ENCODE measurements around the gene DDX31.

Gene DDX31

DNA sequence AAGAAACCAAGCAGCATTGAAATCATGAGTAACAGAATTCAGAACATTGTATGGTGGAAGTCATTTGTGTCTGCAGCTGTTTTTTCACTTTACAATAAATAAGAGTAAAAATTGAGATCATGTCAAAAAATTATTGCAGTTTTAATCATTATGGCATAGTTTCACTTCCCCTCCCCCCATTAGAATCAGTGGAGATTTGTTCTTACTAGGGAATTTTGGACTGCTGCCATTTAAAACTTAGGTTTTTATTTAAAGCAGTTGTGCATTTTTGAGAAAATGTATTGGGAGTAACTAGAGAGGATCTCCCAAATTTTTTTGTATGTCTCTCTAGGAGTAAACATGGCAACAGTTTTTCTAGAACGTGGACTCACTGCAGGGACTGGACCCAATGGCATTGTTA, 20.9 kb upstream of the DDX31 start:
- TF ChIP-seq POLR2AphosphoS5 (IDR thresholded peaks at IDR 0.05; ENCODE audit: low read depth, low read length) (no peak), SIN3A (IDR thresholded peaks at IDR 0.05; ENCODE audit: borderline replicate concordance, insufficient read depth, low read length) (no peak), FOXP2 (optimal IDR thresholded peaks at IDR 0.05; ENCODE audit: borderline replicate concordance, extremely low read depth, extremely low read length, insufficient read depth) (no peak), TAF1 (IDR thresholded peaks at IDR 0.05; ENCODE audit: borderline replicate concordance, insufficient read depth, low read length) (no peak)
- TF ChIP-seq, protein P1, sequence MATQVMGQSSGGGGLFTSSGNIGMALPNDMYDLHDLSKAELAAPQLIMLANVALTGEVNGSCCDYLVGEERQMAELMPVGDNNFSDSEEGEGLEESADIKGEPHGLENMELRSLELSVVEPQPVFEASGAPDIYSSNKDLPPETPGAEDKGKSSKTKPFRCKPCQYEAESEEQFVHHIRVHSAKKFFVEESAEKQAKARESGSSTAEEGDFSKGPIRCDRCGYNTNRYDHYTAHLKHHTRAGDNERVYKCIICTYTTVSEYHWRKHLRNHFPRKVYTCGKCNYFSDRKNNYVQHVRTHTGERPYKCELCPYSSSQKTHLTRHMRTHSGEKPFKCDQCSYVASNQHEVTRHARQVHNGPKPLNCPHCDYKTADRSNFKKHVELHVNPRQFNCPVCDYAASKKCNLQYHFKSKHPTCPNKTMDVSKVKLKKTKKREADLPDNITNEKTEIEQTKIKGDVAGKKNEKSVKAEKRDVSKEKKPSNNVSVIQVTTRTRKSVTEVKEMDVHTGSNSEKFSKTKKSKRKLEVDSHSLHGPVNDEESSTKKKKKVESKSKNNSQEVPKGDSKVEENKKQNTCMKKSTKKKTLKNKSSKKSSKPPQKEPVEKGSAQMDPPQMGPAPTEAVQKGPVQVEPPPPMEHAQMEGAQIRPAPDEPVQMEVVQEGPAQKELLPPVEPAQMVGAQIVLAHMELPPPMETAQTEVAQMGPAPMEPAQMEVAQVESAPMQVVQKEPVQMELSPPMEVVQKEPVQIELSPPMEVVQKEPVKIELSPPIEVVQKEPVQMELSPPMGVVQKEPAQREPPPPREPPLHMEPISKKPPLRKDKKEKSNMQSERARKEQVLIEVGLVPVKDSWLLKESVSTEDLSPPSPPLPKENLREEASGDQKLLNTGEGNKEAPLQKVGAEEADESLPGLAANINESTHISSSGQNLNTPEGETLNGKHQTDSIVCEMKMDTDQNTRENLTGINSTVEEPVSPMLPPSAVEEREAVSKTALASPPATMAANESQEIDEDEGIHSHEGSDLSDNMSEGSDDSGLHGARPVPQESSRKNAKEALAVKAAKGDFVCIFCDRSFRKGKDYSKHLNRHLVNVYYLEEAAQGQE (IDR thresholded peaks at IDR 0.05; ENCODE audit: insufficient read depth in 1 of 2, low read depth in 2 of 2, low read length in 2 of 2): no peak

DNA sequence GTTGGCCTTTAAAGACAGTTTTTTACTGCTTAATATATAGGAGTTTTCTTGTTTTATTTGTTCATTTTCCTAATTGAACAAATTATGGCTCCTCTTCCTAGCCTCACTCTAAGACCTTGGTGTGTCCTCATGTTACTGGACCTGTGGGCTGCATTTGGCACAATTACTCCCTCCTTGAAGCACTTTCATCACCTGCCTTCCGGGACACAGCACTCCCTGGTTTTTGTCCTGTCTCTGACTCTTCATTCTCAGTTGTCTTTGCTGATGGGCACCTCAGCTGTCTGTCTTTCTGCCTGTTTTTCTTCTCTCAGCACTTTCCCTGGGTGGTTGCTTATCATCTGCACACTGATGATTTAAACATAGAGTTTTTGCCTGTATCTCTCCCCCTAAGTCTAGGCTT, 14.1 kb upstream of the DDX31 start:
- no peak for TF ChIP-seq POLR2AphosphoS5 (IDR thresholded peaks at IDR 0.05; ENCODE audit: low read depth, low read length)
- TF ChIP-seq, protein P1 (IDR thresholded peaks at IDR 0.05; ENCODE audit: insufficient read depth in 1 of 2, low read depth in 2 of 2, low read length in 2 of 2): no peak
- no peak for TF ChIP-seq FOXP2 (optimal IDR thresholded peaks at IDR 0.05; ENCODE audit: borderline replicate concordance, extremely low read depth, extremely low read length, insufficient read depth)
- no peak for TF ChIP-seq TAF1 (IDR thresholded peaks at IDR 0.05; ENCODE audit: borderline replicate concordance, insufficient read depth, low read length)
- TF ChIP-seq SIN3A (IDR thresholded peaks at IDR 0.05; ENCODE audit: borderline replicate concordance, insufficient read depth, low read length): no peak

DNA sequence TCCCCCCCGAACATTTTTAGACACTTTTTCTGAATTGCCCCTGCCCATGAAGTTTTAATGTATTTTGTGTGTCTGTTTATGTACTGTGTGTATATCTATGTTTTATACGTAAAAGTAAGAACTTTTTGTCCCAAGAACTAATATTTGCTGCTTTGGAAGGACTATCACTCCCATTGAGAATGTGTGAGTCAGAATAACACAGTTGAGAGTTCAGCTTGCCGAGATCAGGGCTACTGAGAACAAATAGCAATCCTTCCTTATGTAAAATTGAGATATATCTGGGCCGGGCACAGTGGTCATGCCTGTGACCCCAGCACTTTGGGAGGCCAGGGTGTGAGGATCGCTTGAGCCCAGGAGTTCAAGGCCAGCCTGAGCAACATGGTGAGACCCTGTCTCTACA, 11.8 kb upstream of the DDX31 start:
- no peak for TF ChIP-seq TAF1 (IDR thresholded peaks at IDR 0.05; ENCODE audit: borderline replicate concordance, insufficient read depth, low read length)

DNA sequence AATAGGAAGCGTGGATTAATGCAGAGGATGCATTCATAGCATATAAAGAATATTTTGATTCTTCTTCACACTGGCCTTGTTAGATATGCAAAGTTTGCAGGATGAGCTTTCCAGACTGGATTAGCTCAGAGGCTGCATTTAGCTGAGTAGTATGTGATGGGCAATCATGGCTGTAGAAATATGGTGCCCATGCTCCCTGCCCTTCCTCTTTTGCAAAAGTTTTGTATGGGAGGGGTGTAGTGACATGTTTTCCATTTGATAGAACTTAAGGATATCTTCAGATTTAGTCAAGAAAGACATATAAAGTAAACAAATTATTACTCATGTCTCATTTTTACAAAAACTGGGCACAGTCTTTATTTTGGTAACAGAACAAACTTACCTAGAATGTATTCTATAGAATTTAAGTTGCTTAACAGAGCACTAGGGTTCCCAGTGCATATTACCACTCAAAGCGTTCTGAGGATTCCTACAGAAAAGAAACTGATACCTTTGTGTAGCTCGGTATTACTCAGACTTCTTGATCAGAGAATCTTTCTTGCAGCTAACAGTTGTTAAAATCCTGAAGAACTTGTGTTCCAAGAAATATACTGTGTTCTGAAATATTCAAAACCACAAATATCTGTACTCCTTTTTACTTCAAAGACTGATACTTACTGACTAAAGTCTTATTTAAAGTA, 10.3 kb upstream of the DDX31 start:
- TF ChIP-seq TAF1 (IDR thresholded peaks at IDR 0.05; ENCODE audit: borderline replicate concordance, insufficient read depth, low read length): no peak
- TF ChIP-seq SIN3A (IDR thresholded peaks at IDR 0.05; ENCODE audit: borderline replicate concordance, insufficient read depth, low read length): no peak
- no peak for TF ChIP-seq POLR2AphosphoS5 (IDR thresholded peaks at IDR 0.05; ENCODE audit: low read depth, low read length)
- TF ChIP-seq FOXP2 (optimal IDR thresholded peaks at IDR 0.05; ENCODE audit: borderline replicate concordance, extremely low read depth, extremely low read length, insufficient read depth): no peak
- TF ChIP-seq, protein P1 (IDR thresholded peaks at IDR 0.05; ENCODE audit: insufficient read depth in 1 of 2, low read depth in 2 of 2, low read length in 2 of 2): no peak

DNA sequence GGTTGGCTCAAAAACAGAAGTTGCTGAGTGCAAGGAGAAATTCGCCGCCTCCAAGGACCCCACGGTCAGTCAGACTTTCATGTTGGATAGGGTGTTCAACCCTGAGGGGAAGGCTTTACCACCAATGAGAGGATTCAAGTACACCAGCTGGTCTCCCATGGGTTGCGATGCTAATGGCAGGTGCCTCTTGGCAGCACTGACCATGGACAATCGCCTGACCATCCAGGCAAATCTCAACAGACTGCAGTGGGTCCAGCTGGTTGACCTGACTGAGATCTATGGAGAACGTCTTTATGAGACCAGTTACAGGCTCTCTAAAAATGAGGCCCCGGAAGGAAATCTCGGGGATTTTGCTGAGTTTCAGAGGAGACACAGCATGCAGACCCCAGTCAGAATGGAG, 8.2 kb upstream of the DDX31 start:
- TF ChIP-seq FOXP2 (optimal IDR thresholded peaks at IDR 0.05; ENCODE audit: borderline replicate concordance, extremely low read depth, extremely low read length, insufficient read depth) (no peak), SIN3A (IDR thresholded peaks at IDR 0.05; ENCODE audit: borderline replicate concordance, insufficient read depth, low read length) (no peak), TAF1 (IDR thresholded peaks at IDR 0.05; ENCODE audit: borderline replicate concordance, insufficient read depth, low read length) (no peak), POLR2AphosphoS5 (IDR thresholded peaks at IDR 0.05; ENCODE audit: low read depth, low read length) (no peak)
- TF ChIP-seq, protein P1 (IDR thresholded peaks at IDR 0.05; ENCODE audit: insufficient read depth in 1 of 2, low read depth in 2 of 2, low read length in 2 of 2): no peak
